H1 (cell line): ENCODE measurements around the gene ZNF836. TPM values are rescaled to one million over a fixed set of nuclear protein-coding genes. Genes with fewer than 3 reads are reported as not detected.

ENCODE experiments used
- CTCF ChIA-PET: fragments of 300-600 bp; sonication (Branson Sonifier 250); formaldehyde crosslinking; loops from one replicate; lab custom pipeline; 2021; ENCODE audit not compliant: partially characterized antibody; lab: Charles Lee
- POLR2A ChIA-PET: fragments of 300-600 bp; sonication (Branson Sonifier 250); formaldehyde crosslinking; loops from one replicate; lab custom pipeline; 2021; ENCODE audit warnings: inconsistent platforms; ENCODE audit not compliant: partially characterized antibody; lab: Charles Lee
- DNase-seq, 2 experiments: peaks; one replicate each; pipeline versions ENCODE4 v3.0.0 to v3.0.0-alpha.2; 2010 to 2022; ENCODE audit warnings: low spot score in 2 of 2, low read depth in 1 of 2, mixed read lengths in 1 of 2
- FAIRE-seq: peaks from 2 replicates; lab custom pipeline; 2011; peaks lifted over from hg19 to GRCh38; lab: Jason Lieb, UNC
- H2AFZ ChIP-seq: 2 replicates; pipeline ENCODE4 v1.8.1; 2012; ENCODE audit warnings: low read length, inconsistent platforms
- H2AK5ac ChIP-seq: 2 replicates; pipeline ENCODE4 v1.6.1; 2013; ENCODE audit warnings: low read depth, low read length
- H2BK120ac ChIP-seq: replicated peaks from 2 replicates; pipeline ENCODE3; 2013; ENCODE audit warnings: low read depth, low read length, inconsistent platforms
- H2BK12ac ChIP-seq: 2 replicates; pipeline ENCODE4 v1.6.1; 2013; ENCODE audit warnings: low read depth, low read length
- H2BK15ac ChIP-seq: 2 replicates; pipeline ENCODE4 v1.6.1; 2013; ENCODE audit warnings: low read length
- H2BK20ac ChIP-seq: 2 replicates; pipeline ENCODE4 v1.6.1; 2013; ENCODE audit warnings: low read length
- H2BK5ac ChIP-seq: 2 replicates; pipeline ENCODE4 v1.6.1; 2013; ENCODE audit warnings: low read depth, low read length
- H3K14ac ChIP-seq: 2 replicates; pipeline ENCODE4 v1.6.1; 2013; ENCODE audit warnings: inconsistent platforms; ENCODE audit not compliant: insufficient read length
- H3K18ac ChIP-seq: 2 replicates; pipeline ENCODE4 v1.6.1; 2013; ENCODE audit warnings: low read length; ENCODE audit errors: extremely low read depth
- H3K23ac ChIP-seq: 2 replicates; pipeline ENCODE4 v1.6.1; 2013; ENCODE audit warnings: inconsistent platforms; ENCODE audit not compliant: insufficient read length
- H3K23me2 ChIP-seq: 2 replicates; pipeline ENCODE4 v1.6.1; 2013; ENCODE audit warnings: low read depth, low read length
- H3K27ac ChIP-seq: 2 replicates; pipeline ENCODE4 v1.6.1; 2011; ENCODE audit warnings: low read depth, low read length, inconsistent platforms
- H3K27me3 ChIP-seq, 4 experiments: replicated peaks in 1 of 4; 1 replicate in 1 of 4; 2 replicates in 3 of 4; pipeline versions ENCODE4 v1.6.1 to v1.8.1; 2011 to 2013; ENCODE audit warnings: low read length in 3 of 4, mild to moderate bottlenecking in 3 of 4, inconsistent platforms in 2 of 4, mixed read lengths in 2 of 4, moderate library complexity in 1 of 4; ENCODE audit not compliant: control insufficient read depth in 3 of 4, insufficient read depth in 3 of 4; ENCODE audit errors: extremely low read depth in 1 of 4
- H3K36me3 ChIP-seq, 4 experiments: 2 replicates each; pipeline versions ENCODE4 v1.6.1 to v1.8.1; 2011 to 2013; ENCODE audit warnings: mild to moderate bottlenecking in 4 of 4, low read length in 3 of 4, moderate library complexity in 2 of 4, control low read depth in 1 of 4, inconsistent platforms in 1 of 4; ENCODE audit not compliant: insufficient read depth in 4 of 4, control insufficient read depth in 2 of 4
- H3K4ac ChIP-seq: replicated peaks from 2 replicates; pipeline ENCODE3; 2013; ENCODE audit warnings: low read length, low read depth, mixed read lengths, inconsistent platforms; ENCODE audit not compliant: insufficient read length
- H3K4me1 ChIP-seq, 4 experiments: replicated peaks in 1 of 4; 1 replicate in 1 of 4; 2 replicates in 3 of 4; pipeline versions ENCODE4 v1.6.1 to v1.8.1; 2011 to 2013; ENCODE audit warnings: low read length in 3 of 4, inconsistent platforms in 2 of 4, mixed read lengths in 1 of 4; ENCODE audit not compliant: insufficient read depth in 4 of 4, control insufficient read depth in 3 of 4
- H3K4me2 ChIP-seq, 2 experiments: 2 replicates each; pipeline versions ENCODE4 v1.6.1 to v1.8.1; 2011 to 2013; ENCODE audit warnings: low read depth in 2 of 2, low read length in 2 of 2, control low read depth in 1 of 2, inconsistent platforms in 1 of 2, mild to moderate bottlenecking in 1 of 2; ENCODE audit not compliant: insufficient read depth in 1 of 2
- H3K4me3 ChIP-seq, 4 experiments: fragments of 200-600, 300-600 bp in 1 of 4; sonication (generic), shearing (Covaris generic), sonication (Bioruptor Twin) in 1 of 4; 2 replicates each; pipeline versions ENCODE4 v1.5.1 to v1.8.1; 2011 to 2016; ENCODE audit warnings: low read length in 4 of 4, low read depth in 3 of 4, control low read depth in 2 of 4, inconsistent platforms in 2 of 4, mild to moderate bottlenecking in 2 of 4, mixed read lengths in 1 of 4, moderate library complexity in 1 of 4; ENCODE audit not compliant: insufficient read depth in 2 of 4; ENCODE audit errors: extremely low read depth in 1 of 4
- H3K56ac ChIP-seq: replicated peaks from 2 replicates; pipeline ENCODE3; 2013; ENCODE audit warnings: low read depth, mild to moderate bottlenecking, mixed read lengths, low read length, inconsistent platforms; ENCODE audit not compliant: insufficient read length
- H3K79me1 ChIP-seq: 2 replicates; pipeline ENCODE4 v1.6.1; 2013; ENCODE audit warnings: low read depth, low read length, control low read depth
- H3K79me2 ChIP-seq, 2 experiments: 2 replicates each; pipeline versions ENCODE4 v1.6.1 to v1.8.1; 2012 to 2013; ENCODE audit warnings: low read length in 2 of 2, mild to moderate bottlenecking in 2 of 2, inconsistent platforms in 1 of 2; ENCODE audit not compliant: insufficient read depth in 2 of 2, control insufficient read depth in 1 of 2
- H3K9ac ChIP-seq, 4 experiments: replicated peaks in 1 of 4; 1 replicate in 1 of 4; 2 replicates in 3 of 4; pipeline versions ENCODE4 v1.6.1 to v1.8.1; 2011 to 2013; ENCODE audit warnings: low read depth in 3 of 4, low read length in 3 of 4, control low read depth in 2 of 4, mild to moderate bottlenecking in 2 of 4, moderate library complexity in 2 of 4, inconsistent platforms in 1 of 4; ENCODE audit errors: extremely low read depth in 1 of 4
- H3K9me3 ChIP-seq, 2 experiments: 2 replicates each; pipeline versions ENCODE4 v1.6.1 to v1.8.1; 2012 to 2013; ENCODE audit warnings: mild to moderate bottlenecking in 2 of 2, moderate library complexity in 2 of 2, control low read depth in 1 of 2, inconsistent platforms in 1 of 2, low read depth in 1 of 2, low read length in 1 of 2, mixed read lengths in 1 of 2; ENCODE audit not compliant: insufficient read depth in 2 of 2
- H4K20me1 ChIP-seq, 2 experiments: replicated peaks in 1 of 2; 2 replicates each; pipeline versions ENCODE3 to v1.8.1; 2011 to 2013; ENCODE audit warnings: inconsistent platforms in 2 of 2, low read length in 2 of 2, mild to moderate bottlenecking in 1 of 2; ENCODE audit not compliant: insufficient read depth in 2 of 2, control insufficient read depth in 1 of 2
- H4K5ac ChIP-seq: 2 replicates; pipeline ENCODE4 v1.6.1; 2013; ENCODE audit warnings: low read length, low read depth, mixed read lengths, inconsistent platforms; ENCODE audit not compliant: insufficient read length
- H4K8ac ChIP-seq: 2 replicates; pipeline ENCODE4 v1.8.0; 2013; ENCODE audit warnings: mild to moderate bottlenecking, moderate library complexity, low read length, inconsistent platforms; ENCODE audit not compliant: insufficient read depth; ENCODE audit errors: extremely low read depth
- H4K91ac ChIP-seq: replicated peaks from 2 replicates; pipeline ENCODE3; 2013; ENCODE audit warnings: low read length, mixed read lengths, inconsistent platforms; ENCODE audit not compliant: insufficient read length
- CREB1 ChIP-seq: IDR thresholded peaks from 2 replicates; pipeline ENCODE4 v1.6.1; 2012; ENCODE audit warnings: inconsistent platforms
- TBP ChIP-seq: IDR thresholded peaks from 2 replicates; pipeline ENCODE4 v1.6.1; 2011; ENCODE audit warnings: low read depth, low read length, improper control_type of control experiment
- WGBS, 2 experiments: shearing (Covaris generic) in 1 of 2; methylation state at CpG; one replicate each; pipeline versions ENCODE4 v1.1.6 to v1.1.7; 2013 to 2015; ENCODE audit warnings: low lambda C conversion rate in 2 of 2, mixed read lengths in 2 of 2, inconsistent platforms in 1 of 2, low coverage in 1 of 2, missing lambda C conversion rate in 1 of 2; ENCODE audit not compliant: insufficient replicate concordance in 2 of 2, insufficient coverage in 1 of 2, insufficient read length in 1 of 2; ENCODE audit errors: extremely low coverage in 1 of 2, missing lambda C conversion rate in 1 of 2; 5-methylcytosine and 5-hydroxymethylcytosine counted together
- polyA plus RNA-seq, 7 experiments: library from polyadenylated mRNA; depleted of rRNA in 3 of 7; stranded (reverse) in 5 of 7; unstranded in 2 of 7; fragments of >200 nt in 5 of 7; fragments of 200-250 nt in 2 of 7; gene quantifications; 1 replicate in 5 of 7; 2 replicates in 1 of 7; 4 replicates in 1 of 7; pipeline versions ENCODE4 v1.2.1 to v1.2.3, GENCODE V29; 2011 to 2013; ENCODE audit warnings: missing spikeins in 2 of 7, mixed read lengths in 2 of 7
- total RNA-seq: library from RNA; stranded (reverse); fragmentation: NEBNext Ultra II Directional; extraction: Animal tissue kit (Norgen Biotek cat#: 25700); gene quantifications from 2 replicates; pipeline ENCODE4 v1.2.1, GENCODE V29; 2021

The ZNF836 gene
- total and polyA plus RNA-seq, 2 of the 8 experiments (the other 6 are each of a cell fraction or from before 2014, with no cell fraction given) = 5.6 to 27.2 TPM

DNA sequence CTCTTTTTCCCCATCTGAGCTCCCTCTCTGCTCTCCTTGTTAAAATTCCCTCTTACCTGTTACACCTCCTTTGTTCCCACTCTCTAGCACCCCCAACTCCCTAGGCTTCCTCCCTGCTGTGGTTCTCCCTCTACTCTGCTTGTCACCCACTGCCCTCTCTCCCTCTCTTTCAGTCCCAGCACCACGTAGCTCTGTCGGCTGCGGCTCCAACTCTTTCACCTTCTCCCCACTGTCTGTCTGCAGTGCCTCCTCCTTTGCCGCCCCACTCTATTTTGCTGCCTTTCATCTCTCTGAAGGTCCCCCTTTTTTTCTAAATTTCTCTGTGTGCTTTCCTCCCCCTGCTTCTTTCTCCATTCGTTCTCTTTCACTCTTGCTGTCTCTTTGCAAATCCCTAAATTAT, 1.1 kb downstream of the ZNF836 start:
- ChIA-PET CTCF (interaction anchor here (1.5 kb wide), 1 partner anchor 14 kb away, joined by 3 read pairs; no protein-coding TSS in a partner anchor), POLR2A (interaction anchor here (0.6 to 2.3 kb wide), 5 partner anchors 19 to 565 kb away, joined by 3 to 8 read pairs (median 3); partner anchors contain the start of genes PPP2R1A and ZNF616)
- Histone ChIP-seq H3K9me3 (no peaks in the 10 kb centered on the region), H4K5ac (no peak overlapping the region), H3K36me3 (peaks cover 5 to 29% (median 12%) of the 10 kb centered on the region in 4 experiments), H3K23me2 (peaks cover 13% of the 10 kb centered on the region), H3K56ac (no peak overlapping the region), H3K18ac (no peak overlapping the region), H3K27ac (no peak overlapping the region), H3K27me3 (no peaks in the 10 kb centered on the region; a peak in 2 of 7 replicates), H4K91ac (no peak overlapping the region), H2AK5ac (no peak overlapping the region), H2AFZ (no peak overlapping the region), H2BK5ac (no peak overlapping the region), H3K4me1 (peaks cover 0 to 7% (median 1%) of the 10 kb centered on the region in 4 experiments; a peak in 4 of 7 replicates), H3K14ac (no peak overlapping the region), H2BK120ac (no peak overlapping the region)
- TF ChIP-seq CREB1 (no peak), TBP (no peak)
- TF ChIP-seq, all 59 proteins: peak for 0
- Histone ChIP-seq H4K20me1 (no peaks in the 10 kb centered on the region), H3K4me2 (peak overlapping the region; percentile 82 to 92), H2BK15ac (no peak overlapping the region), H4K8ac (no peak overlapping the region), H3K79me1 (no peaks in the 10 kb centered on the region), H3K9ac (peak overlapping the region in 1 of 4 experiments; percentile 63; a peak in 2 of 7 replicates), H3K4me3 (peak overlapping the region; percentile 89 to 98 (median 92)), H3K4ac (no peak overlapping the region), H3K79me2 (0 out of 4 replicates have a peak, but pooled peaks cover 0 to 2% of the 10 kb centered on the region in 2 experiments), H2BK12ac (no peak overlapping the region), H2BK20ac (no peak overlapping the region), H3K23ac (no peak overlapping the region)
- FAIRE-seq (no peak), DNase-seq (no peak)
- 13% methylated on average over 5 of the region's 5 CpGs; no CpG with 5 or more reads in 1 of the 2 experiments for WGBS, 2 experiments
